HG02763 (cell line): Measurements from ENCODE around the gene SLC1A5.
"Not testable (repeated sequence)": the region's sequence is repeated elsewhere in the genome, so short reads cannot be mapped to it uniquely, and the experiment has no call there.

Experiments
- ATAC-seq: cut with Tn5 transposase; IDR thresholded peaks from one replicate; pipeline ENCODE4 v1.9.1; 2021; ENCODE audit warnings: mild to moderate bottlenecking, moderate library complexity; ENCODE audit not compliant: unreplicated experiment

Gene SLC1A5

GRCh38 chr19:46772170-46773017 is 16.0 kb downstream of the SLC1A5 start:
- no peak for ATAC-seq

DNA sequence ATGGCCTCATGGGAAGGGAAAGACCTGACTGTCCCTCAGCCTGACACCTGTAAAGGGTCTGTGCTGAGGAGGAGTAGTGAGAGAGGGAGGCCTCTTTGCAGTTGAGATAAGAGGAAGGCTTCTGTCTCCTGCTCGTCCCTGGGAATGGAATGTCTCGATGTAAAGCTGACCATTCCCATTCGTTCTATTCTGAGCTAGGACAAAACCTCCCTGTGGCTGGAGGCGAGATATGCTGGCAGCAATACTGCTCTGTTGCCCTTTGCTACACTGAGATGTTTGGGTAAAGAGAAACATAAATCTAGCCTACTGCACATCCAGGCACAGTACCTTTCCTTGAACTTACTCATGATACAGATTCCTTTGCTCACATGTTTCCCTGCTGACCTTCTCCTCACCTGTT is 19.6 kb downstream of the SLC1A5 start:
- ATAC-seq, result not testable (repeated sequence)

- no peak for ATAC-seq
Measured at GRCh38 chr19:46766569-46767317, 21.7 kb downstream of the SLC1A5 start.

DNA sequence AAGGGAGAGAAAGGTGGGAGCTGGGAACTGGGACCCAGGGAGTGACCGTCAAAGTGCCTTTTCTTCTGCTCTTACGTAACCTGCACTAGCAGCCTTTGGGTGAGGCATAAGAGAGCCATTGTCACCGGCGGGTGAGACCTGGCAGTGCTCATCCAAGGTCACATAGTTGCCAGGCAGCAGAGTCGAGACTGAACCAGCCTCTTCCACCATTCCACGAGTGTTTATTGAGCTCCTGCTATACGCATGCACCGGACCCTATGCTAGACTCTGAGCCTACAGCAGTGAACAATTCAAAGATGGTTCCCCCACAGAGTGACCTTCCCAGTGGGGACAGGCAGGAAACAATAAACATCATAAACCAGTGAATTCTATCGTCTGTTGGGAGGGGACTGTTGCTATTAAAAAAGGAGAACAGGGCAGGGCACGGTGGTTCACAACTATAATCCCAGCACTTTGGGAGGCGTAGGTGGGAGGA is 23.5 kb downstream of the SLC1A5 start:
- ATAC-seq, result no peak

- ATAC-seq, result no peak
Measured at GRCh38 chr19:46762245-46762890, 26.0 kb downstream of the SLC1A5 start.

- no peak for ATAC-seq
Measured at GRCh38 chr19:46761418-46761831, 27.0 kb downstream of the SLC1A5 start.

DNA sequence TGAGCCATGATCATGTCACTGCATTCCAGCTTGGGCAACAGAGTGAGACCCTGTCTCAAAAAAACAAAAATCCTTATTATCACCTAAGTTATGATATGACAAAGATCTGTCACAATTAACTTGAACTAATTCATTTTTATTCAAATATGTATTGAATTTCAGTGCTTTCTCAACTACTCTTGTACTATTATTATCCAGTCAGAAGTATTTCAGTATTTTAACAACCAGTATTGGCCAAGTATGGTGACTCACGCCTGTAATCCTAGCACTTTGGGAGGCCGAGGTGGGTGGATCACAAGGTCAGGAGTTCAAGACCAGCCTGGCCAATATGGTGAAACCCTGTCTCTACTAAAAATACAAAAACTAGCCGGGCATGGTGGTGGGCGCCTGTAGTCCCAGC is 27.5 kb downstream of the SLC1A5 start:
- ATAC-seq, result not testable (repeated sequence)

DNA sequence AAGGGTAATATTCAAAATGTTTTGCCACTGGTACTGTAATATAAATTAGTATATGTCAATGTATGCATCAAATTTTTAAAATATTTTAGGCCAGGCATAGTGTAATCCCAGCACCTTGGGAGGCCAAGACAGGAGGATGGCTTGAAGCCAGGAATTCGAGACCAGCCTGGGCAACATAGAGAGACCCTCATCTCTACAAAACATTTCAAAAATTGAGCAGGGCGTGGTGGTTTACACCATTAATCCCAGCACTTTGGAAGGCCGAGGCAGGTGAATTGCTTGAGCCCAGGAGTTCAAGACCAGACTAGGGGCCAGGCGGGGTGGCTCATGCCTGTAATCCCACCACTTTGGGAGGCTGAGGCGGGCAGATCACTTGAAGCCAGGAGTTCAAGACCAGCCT is 28.0 kb downstream of the SLC1A5 start:
- ATAC-seq, result no peak

GRCh38 chr19:46759817-46760333 is 28.5 kb downstream of the SLC1A5 start:
- no peak for ATAC-seq

GRCh38 chr19:46759206-46759605 is 29.2 kb downstream of the SLC1A5 start:
- ATAC-seq, result no peak

- ATAC-seq, result no peak
Measured at GRCh38 chr19:46756544-46756888, 31.9 kb downstream of the SLC1A5 start.

DNA sequence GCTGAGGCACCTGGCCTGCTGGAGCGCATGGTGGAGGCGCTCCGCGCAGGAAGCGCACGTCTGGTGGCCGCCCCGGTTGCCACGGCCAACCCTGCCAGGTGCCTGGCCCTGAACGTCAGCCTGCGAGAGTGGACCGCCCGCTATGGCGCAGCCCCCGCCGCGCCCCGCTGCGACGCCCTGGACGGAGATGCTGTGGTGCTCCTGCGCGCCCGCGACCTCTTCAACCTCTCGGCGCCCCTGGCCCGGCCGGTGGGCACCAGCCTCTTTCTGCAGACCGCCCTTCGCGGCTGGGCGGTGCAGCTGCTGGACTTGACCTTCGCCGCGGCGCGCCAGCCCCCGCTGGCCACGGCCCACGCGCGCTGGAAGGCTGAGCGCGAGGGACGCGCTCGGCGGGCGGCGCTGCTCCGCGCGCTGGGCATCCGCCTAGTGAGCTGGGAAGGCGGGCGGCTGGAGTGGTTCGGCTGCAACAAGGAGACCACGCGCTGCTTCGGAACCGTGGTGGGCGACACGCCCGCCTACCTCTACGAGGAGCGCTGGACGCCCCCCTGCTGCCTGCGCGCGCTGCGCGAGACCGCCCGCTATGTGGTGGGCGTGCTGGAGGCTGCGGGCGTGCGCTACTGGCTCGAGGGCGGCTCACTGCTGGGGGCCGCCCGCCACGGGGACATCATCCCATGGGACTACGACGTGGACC is 32.4 kb downstream of the SLC1A5 start:
- no peak for ATAC-seq

- no peak for ATAC-seq
Measured at GRCh38 chr19:46755077-46755852, 33.1 kb downstream of the SLC1A5 start.

- ATAC-seq, result no peak
Measured at GRCh38 chr19:46753420-46754155, 34.8 kb downstream of the SLC1A5 start.

- no peak for ATAC-seq
Measured at GRCh38 chr19:46748325-46749109, 39.9 kb downstream of the SLC1A5 start.

GRCh38 chr19:46746281-46747057 is 41.9 kb downstream of the SLC1A5 start, which contains the start of gene STRN4:
Gene STRN4 (minus strand): TSS chr19:46746450. CDS start chr19:46746430, 20 bp downstream.
- ATAC-seq, result peak; percentile 68

DNA sequence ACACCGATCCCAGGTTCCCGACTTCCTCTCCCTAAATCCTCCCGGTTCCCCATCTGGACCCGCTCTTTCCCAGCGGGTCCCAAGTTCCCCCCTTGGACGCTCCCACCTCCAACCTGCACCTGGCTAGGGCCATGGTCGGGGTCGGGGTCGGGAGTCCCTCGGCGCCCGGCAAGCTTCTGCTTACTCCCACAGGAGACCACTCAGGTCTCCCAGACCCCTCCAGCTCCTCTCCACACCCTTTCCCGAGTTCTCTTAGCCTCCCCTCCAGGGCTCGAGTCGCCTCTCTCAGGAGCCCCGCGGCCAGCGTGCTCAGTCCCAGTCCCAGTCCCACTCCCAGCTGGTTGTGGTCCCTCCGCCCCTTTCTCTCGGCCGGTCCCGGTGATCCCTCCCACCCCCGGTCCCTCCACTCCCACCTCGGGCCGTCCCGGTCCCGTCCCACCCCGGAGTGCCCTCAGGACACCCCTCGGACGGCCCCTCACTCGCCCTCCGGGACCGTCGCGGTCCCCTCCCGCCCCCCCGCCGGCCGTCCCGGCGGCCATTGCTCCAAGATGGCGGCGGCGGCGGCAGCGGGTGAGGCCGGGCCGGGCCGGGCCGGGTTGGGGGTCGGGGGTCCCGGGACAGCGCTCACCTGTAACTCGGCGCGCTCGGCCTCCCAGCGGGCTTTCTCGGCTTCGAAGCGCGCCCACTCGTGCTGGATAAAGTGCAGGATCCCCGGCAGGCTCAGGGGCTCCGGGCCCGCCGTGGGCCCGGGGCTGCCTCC is 42.7 kb downstream of the SLC1A5 start, which contains the start of gene FKRP:
TSS of gene FKRP (plus strand) at position 537 of the 760 bp plus-strand sequence. CDS start 9,394 bp downstream, outside the sequence.
- peak; percentile 44 for ATAC-seq
